ENCODE data around the gene ZNF648.
"Not testable (repeated sequence)": the region's sequence is repeated elsewhere in the genome, so short reads cannot be mapped to it uniquely, and the experiment has no call there.

ZNF648 gene, protein sequence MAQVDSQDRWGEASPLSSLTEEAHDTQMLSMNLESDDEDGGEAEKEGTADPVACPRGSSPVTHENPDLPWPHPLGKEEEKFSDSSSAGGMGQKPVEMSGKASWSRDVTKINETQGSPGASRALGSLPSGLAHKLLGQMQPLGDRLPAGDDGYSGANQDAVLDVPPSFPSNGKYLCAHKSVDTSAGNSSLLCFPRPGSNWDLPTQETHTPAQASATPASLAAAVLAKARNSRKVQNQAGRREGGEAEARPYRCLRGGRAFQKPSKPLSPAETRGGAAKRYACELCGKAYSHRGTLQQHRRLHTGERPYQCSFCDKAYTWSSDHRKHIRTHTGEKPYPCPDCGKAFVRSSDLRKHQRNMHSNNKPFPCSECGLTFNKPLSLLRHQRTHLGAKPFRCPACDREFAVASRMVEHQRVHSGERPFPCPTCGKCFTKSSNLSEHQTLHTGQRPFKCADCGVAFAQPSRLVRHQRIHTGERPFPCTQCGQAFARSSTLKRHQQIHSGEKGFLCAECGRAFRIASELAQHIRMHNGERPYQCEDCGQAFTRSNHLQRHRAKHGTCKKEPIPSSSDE

DNA sequence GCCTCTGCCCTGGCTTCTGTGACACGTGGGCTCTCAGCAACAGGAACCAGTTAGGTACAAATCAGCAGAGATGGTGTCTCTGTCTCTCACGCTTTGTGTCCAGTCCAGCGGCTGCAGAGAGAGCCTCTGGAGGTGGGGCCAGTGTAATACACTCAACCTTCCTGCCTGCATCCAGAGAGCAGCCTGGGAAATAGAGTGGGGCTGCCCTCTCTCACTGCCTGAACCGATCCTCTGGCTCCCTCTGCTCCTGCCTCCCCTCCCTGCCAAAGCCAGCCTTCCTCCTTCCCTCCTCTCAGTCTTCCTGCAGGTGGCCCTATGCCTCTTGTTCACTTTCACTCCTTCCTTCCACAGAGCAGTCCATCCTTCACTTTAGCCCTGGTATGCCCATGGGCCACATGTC, at the start of gene ZNF648:
TSS of gene ZNF648 (minus strand) at position 119 of the 400 bp plus-strand sequence. CDS start 3,702 bp downstream, outside the sequence.
- DNase-seq, result no peak

DNA sequence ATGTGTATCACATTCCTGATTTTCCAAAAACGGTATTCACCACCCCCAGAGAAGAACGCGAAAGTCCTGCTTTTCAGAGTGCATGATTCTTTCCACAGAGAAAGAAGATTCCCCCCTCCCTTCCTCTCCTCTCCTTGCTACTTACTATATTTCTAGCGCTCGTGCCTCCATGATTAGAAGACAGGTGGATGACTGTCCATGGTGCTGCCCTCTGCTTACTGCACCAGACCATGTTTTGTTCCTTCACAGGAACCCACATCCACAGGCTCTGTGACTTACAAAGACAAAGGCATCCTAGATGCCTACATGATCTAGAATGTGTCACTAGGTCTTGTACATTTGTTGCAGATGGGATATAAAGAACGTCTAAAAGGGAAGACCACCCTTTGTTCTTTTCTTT, 49.1 kb upstream of the ZNF648 start:
- DNase-seq, result no peak

DNA sequence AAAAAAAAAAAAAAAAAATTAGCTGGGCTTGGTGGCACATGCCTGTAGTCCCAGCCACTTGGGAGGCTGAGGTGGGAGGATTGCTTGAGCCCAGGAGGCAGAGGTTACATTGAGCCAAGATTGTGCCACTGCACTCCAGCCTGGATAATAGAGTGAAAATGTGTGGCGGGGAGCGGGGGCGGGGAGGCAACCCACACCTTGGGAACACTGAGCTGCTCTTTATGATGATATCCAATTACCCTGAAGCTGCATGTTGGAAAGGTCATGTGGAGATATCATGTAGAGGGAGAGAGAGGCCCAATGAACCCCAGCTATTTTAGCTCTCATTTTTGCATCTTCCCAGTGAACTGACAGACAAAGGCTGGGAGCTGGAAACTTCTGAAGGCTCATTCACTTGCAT, 48.3 kb upstream of the ZNF648 start:
- no peak for DNase-seq

GRCh38 chr1:182107209-182107608, 45.7 kb upstream of the ZNF648 start:
- DNase-seq, result no peak

DNA sequence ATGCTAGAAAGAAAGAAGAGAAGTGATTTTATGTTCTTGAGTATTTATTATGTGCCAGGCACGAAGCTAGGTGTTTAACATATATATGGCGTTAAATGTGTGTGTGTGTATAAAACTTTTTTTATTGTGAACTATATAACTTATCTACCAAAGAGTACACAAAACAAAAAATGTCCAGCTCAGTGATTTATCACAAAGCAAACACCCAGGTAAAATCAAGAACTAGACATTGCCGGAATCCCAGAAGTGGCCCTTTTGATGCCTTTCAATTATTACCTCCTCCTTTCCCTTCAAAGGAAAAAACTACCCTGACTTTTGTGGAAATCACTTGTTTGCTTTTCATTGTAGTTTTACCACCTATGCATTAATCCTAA, 40.5 kb upstream of the ZNF648 start:
- DNase-seq, result no peak

DNA sequence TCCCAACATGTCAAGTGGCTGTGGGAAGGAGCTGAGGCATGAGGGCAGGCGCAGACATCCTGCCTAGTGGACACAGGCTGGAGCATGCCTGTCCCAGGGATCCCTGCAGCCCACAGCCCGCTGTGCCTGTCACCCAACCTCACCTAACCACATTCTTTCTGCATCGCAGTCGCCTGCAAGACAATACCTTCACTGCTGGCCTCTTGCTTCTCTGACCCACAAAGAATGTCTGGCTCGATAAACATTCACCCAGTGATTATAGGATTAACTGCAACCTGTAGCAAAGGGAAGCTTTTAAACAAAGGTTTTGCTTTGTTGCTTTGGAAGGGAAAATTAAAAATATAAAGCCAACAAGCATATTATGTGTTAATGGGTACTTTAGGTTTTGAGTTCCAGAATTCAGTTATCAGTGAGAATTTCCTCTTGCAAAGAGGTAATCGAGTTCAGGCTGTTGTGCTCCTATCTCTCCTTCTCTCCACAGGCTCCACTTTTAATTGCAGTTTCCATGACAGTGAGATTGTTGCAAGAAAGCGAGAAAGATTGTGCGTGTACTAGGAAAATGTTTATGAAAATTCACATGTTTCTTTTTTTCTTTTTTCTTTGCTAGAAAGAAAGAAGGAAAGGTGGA, 40.0 kb upstream of the ZNF648 start:
- DNase-seq, result no peak

- DNase-seq, result no peak
Observed at GRCh38 chr1:182098301-182098700, 36.8 kb upstream of the ZNF648 start.

DNA sequence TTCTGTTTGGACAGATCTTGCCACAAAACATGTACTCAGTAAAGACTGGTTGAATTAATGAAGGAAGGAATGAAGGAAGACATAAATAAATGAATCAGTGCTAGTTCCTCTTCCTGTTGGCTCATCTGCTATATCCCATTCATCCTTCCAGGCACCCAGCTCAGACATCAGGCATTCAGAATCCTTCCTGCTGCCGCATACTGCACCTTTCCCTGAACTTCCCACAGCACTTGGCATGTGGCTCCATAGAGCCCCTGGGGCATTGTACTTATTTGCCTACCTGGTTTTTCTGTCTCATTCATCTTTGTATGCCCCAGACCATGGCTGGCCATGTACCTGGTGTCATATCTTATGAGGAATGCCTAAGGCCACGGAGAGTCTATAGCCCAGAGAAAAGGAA, 34.4 kb upstream of the ZNF648 start:
- no peak for DNase-seq

GRCh38 chr1:182094514-182095005, 33.0 kb upstream of the ZNF648 start:
- not testable (repeated sequence) for DNase-seq

- DNase-seq, result no peak
Observed at GRCh38 chr1:182093781-182094180, 32.3 kb upstream of the ZNF648 start.

DNA sequence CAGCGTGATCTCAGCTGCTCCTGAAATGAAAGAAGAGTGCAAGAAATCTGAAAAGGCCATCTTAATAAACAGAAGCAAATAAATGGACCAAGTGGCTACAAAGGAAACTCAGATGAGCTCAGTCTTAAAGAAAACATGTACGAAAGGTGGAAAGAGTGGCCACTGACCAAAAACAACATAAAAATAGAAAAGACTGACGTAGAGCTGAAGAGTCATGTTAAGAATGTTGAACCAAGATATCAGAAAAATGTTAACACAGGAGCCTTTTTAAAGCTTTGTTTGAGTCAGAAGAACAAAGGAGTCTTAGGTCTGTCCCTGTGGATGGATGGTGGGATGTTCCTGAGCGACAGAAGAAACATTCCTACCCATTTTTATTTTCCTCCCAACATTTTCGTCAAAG, 30.8 kb upstream of the ZNF648 start:
- no peak for DNase-seq

- DNase-seq, result no peak
Observed at GRCh38 chr1:182091083-182091482, 29.6 kb upstream of the ZNF648 start.

GRCh38 chr1:182087719-182088350, 26.3 kb upstream of the ZNF648 start:
- no peak for DNase-seq

GRCh38 chr1:182087304-182087703, 25.8 kb upstream of the ZNF648 start:
- no peak for DNase-seq

DNA sequence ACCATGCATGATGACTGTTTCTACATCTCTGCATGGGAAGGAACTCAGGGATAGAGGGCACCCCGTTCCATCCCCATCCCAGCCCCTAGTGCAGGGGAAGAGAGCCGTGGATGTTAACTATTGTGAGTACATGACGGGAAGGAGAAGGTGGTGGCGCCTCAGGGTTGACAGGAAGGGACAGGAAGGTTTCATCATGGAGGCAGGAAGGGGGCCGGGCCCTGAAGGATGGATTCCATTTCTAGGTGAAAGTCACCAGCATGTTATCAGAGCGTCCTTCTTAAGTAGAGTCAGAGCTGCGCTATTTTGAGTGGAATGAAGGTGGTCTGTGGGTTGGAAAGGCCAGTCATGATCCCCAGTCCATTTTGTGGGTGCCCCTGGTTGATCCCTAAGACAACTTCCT, 25.1 kb upstream of the ZNF648 start:
- no peak for DNase-seq

GRCh38 chr1:182086136-182086535, 24.6 kb upstream of the ZNF648 start:
- no peak for DNase-seq

GRCh38 chr1:182085726-182086125, 24.2 kb upstream of the ZNF648 start:
- no peak for DNase-seq

DNA sequence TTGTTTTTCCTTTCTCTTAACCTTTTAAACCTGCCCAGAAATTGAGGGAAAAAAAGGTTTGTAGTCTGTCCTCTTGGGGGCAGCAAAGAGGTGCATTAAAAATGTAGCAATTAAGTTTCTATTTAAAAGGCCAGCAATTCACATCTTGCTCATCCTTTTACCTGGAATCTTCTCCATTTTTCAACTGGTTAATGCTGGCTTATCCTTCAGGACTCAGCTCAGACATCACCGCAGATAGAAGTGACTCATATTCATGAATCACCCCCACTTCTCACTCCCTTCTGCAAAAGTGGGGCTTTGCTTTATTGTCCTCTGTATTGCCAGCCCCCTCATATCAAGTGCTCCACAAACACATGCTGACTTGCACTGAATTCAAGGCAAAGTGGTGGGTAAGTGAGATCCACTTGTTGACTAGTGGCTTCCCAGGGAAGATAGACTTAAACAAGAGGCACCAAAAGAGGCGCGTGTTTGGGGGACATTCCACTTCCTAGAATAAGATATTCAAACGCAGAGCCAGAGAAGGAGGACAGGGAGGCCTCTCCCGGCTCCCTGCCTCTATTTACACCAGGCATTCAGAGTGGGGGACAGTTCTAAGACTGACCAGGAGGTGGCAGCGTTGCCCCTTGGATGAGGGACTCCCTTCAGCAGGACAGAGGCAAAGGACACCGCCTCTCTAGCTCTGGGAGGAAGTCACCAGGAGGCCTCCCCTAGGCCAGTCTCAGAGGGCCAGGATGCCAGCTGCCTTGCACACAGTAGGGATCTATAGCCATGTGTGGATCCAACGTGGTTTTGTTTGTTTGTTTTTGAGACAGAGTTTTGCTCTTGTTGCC, 23.2 kb upstream of the ZNF648 start:
- peak; percentile 74 to 81 for DNase-seq

DNA sequence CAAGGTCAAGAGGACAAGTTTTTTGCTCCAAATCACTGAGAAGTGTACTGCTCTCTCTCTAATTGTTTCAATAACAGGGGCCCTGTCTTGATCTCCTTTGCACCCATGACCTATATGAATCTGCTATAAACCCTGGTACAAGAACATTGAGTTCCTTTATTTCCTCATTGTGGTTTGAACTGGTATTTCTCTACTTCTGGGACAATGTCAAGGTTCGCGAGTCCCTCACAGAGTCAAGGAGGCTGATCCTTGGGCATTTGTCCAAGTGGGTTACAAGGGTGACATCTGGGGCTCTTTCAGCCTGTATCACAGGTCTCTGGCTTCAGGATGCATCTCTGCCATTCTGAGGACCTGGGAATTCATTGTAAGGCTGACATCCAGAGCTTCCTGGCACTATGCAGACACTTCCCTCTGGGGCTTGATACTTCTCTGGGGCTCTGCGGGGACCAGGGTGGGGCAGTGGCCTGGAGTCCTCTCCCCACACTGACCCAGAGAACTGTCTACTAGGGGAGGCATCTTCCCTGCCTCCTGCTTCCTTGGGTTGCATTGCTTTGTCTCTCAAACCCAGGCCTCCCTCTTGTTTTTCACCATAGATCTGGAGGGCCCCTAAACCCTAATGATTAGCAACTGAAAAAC, 22.5 kb upstream of the ZNF648 start:
- no peak for DNase-seq

- DNase-seq, result peak; percentile 29 to 49
Observed at GRCh38 chr1:182080955-182081582, 19.6 kb upstream of the ZNF648 start.

DNA sequence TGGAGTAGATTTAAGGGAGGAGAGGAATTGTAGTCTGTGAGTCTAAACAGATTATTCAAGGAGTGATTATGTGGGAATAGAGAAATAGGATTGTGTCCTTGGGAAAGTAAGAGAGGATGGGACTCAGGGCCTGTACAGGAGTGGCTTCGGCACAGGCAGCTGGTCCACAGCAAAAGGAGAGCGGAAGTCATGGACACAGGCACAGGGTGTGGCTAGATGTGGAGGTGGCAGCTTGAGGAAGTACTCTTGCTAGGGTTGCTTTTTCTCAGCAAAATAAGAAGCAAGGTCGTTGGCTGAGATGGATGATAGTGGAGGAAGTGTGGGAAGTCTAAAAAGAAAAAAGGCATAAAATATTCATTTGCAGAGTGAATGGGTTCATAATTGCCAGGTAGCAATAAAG, 18.5 kb upstream of the ZNF648 start:
- DNase-seq, result no peak

GRCh38 chr1:182071924-182072323, 10.4 kb upstream of the ZNF648 start:
- DNase-seq, result no peak
